MCF 10A (cell line): Measurements from ENCODE around the gene RIPOR3. TPM values are rescaled to one million over a fixed set of nuclear protein-coding genes. Genes with fewer than 3 reads are reported as not detected.

Experiments
- BruUV-seq: library from RNA; stranded (reverse); fragments of 400-500 nt; replicated peaks from 2 replicates; lab custom pipeline; 2021; lab: Mats Ljungman, UMichigan
- CTCF ChIA-PET: fragments of 300-600 bp; sonication (Branson Sonifier 250); formaldehyde crosslinking; extraction: SDS; loops from one replicate; lab custom pipeline; 2021; ENCODE audit warnings: antibody characterized with exemption, inconsistent platforms; lab: Yijun Ruan, JAX
- POLR2A ChIA-PET: fragments of 300-600, 350-650 bp; sonication (Branson Sonifier 250); formaldehyde crosslinking; extraction: SDS; loops from one replicate; lab custom pipeline; 2020; ENCODE audit warnings: antibody characterized with exemption, inconsistent platforms; lab: Yijun Ruan, JAX
- DNase-seq: peaks from one replicate; pipeline ENCODE4 v3.0.0-alpha.2; 2018; ENCODE audit not compliant: unreplicated experiment
- H3K27ac Mint-ChIP-seq: one replicate; pipeline ENCODE4 v1.8.0; 2022; ENCODE audit warnings: mild to moderate bottlenecking, low read depth, mixed read lengths; ENCODE audit not compliant: unreplicated experiment
- H3K27me3 Mint-ChIP-seq: one replicate; pipeline ENCODE4 v1.8.0; 2022; ENCODE audit warnings: mixed read lengths; ENCODE audit not compliant: insufficient read depth, unreplicated experiment
- H3K36me3 Mint-ChIP-seq: one replicate; pipeline ENCODE4 v1.8.0; 2022; ENCODE audit warnings: mild to moderate bottlenecking, moderate library complexity, mixed read lengths; ENCODE audit not compliant: insufficient read depth, unreplicated experiment
- H3K4me1 Mint-ChIP-seq: one replicate; pipeline ENCODE4 v1.8.0; 2022; ENCODE audit warnings: mixed read lengths; ENCODE audit not compliant: insufficient read depth, unreplicated experiment
- H3K4me3 Mint-ChIP-seq: one replicate; pipeline ENCODE4 v1.8.0; 2022; ENCODE audit warnings: mild to moderate bottlenecking, moderate library complexity, mixed read lengths; ENCODE audit not compliant: unreplicated experiment
- H3K9me3 Mint-ChIP-seq: one replicate; pipeline ENCODE4 v1.8.0; 2022; ENCODE audit warnings: mixed read lengths; ENCODE audit not compliant: unreplicated experiment
- CTCF ChIP-seq: fragments of 200-600 bp; IDR thresholded peaks from one replicate; pipeline ENCODE4 v1.8.0; 2022; ENCODE audit warnings: antibody characterized with exemption, mild to moderate bottlenecking; ENCODE audit not compliant: unreplicated experiment
- intact Hi-C: fragments of 100-400 bp; cut with micrococcal nuclease; formaldehyde crosslinking; loops from 2 replicates; pipeline ENCODE4 v1.14.1; 2022
- total RNA-seq: library from RNA; stranded (reverse); gene quantifications from 2 replicates; pipeline ENCODE4 v1.2.3, GENCODE V29; 2022

The RIPOR3 gene
- total RNA-seq, 1 experiment from 2014 or later: not detected

DNA sequence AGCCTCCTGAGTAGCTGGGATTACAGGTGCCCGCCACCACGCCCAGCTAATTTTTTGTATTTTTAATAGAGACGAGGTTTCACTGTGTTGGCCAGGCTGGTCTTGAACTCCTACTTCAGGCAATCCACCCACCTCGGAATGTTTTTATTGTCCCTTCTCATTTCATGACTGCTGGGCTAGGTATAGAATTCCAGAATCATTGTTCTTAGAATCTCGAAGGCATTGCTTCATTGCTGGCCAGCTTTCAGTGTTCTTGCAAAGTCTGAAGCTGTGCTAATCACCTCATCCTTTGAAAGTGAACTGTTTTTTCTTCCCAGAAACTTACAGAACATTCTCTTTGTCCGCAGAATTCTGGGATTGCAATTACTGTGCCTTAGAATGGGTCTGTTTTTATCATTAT, 132.2 kb downstream of the RIPOR3 start:
- peak; percentile 21 for DNase-seq
- CTCF ChIA-PET: interaction anchor here (0.5 to 1.4 kb wide), 11 partner anchors 10 to 422 kb away, joined by 3 to 5 read pairs (median 3); no protein-coding TSS in a partner anchor
- intact Hi-C loops: no loop called here
- no peak for TF ChIP-seq CTCF
- H3K36me3 Mint-ChIP-seq: peaks cover 47% of the 10 kb centered on the region
- POLR2A ChIA-PET: interaction anchor here (0.6 to 9.9 kb wide), 7 partner anchors 11 to 204 kb away, joined by 3 to 146 read pairs (median 16); partner anchors contain the start of gene PTPN1
- H3K27ac Mint-ChIP-seq: peak overlapping the region; percentile 89
- H3K4me3 Mint-ChIP-seq: no peak overlapping the region
- no TSS peak for BruUV-seq
- H3K4me1 Mint-ChIP-seq: peaks cover 45% of the 10 kb centered on the region
- no peaks in the 10 kb centered on the region for H3K9me3 Mint-ChIP-seq
- H3K27me3 Mint-ChIP-seq: no peaks in the 10 kb centered on the region

GRCh38 chr20:50558483-50558925, 132.8 kb downstream of the RIPOR3 start:
- H3K27ac Mint-ChIP-seq: peak overlapping the region; percentile 89
- DNase-seq: peak; percentile 79
- CTCF ChIA-PET: interaction anchor here (0.5 to 1.8 kb wide), 11 partner anchors 9 to 370 kb away, joined by 3 to 6 read pairs (median 4); no protein-coding TSS in a partner anchor
- no peak for TF ChIP-seq CTCF
- POLR2A ChIA-PET: interaction anchor here (0.6 to 9.9 kb wide), 8 partner anchors 10 to 175 kb away, joined by 3 to 146 read pairs (median 5); partner anchors contain the start of gene PTPN1
- peak overlapping the region; percentile 54 for H3K4me3 Mint-ChIP-seq
- no peaks in the 10 kb centered on the region for H3K9me3 Mint-ChIP-seq
- BruUV-seq: no TSS peak
- intact Hi-C loops: no loop called here
- H3K4me1 Mint-ChIP-seq: peaks cover 45% of the 10 kb centered on the region
- peaks cover 41% of the 10 kb centered on the region for H3K36me3 Mint-ChIP-seq
- H3K27me3 Mint-ChIP-seq: no peaks in the 10 kb centered on the region

DNA sequence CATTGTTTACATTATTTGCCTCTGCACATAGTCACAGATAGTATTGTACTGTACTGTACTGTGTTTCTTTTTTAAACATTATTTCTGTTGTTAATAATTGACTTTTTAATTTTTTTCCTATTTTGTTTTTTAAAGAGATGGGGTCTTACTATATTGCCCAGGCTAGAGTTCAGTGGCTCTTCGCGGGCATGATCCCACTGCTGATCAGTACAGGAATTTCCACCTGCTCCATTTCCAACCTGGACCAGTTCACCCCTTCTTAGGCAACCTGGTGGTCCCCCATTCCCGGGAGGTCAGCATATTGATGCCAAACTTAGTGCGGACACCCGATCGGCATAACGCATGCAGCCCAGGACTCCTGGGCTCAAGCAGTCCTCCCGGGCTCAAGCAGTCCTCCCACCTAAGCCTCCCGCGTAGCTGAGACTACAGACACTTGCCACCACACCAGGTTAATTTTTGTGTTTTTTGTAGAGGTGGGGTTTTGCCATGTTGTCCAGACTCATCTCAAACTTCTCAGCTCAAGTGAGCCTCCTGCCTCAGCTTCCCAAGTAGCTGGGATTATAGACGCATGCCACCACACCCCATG, 133.7 kb downstream of the RIPOR3 start:
- no TSS peak for BruUV-seq
- no peaks in the 10 kb centered on the region for H3K9me3 Mint-ChIP-seq
- H3K4me1 Mint-ChIP-seq: peaks cover 39% of the 10 kb centered on the region
- ChIA-PET CTCF (interaction anchor here (0.7 to 1.8 kb wide), 9 partner anchors 8 to 158 kb away, joined by 3 to 6 read pairs (median 4); no protein-coding TSS in a partner anchor), POLR2A (interaction anchor here (0.7 to 9.9 kb wide), 12 partner anchors 9 to 74 kb away, joined by 3 to 146 read pairs (median 5); partner anchors contain the start of gene PTPN1)
- no peaks in the 10 kb centered on the region for H3K27me3 Mint-ChIP-seq
- H3K4me3 Mint-ChIP-seq: no peak overlapping the region
- peaks cover 34% of the 10 kb centered on the region for H3K36me3 Mint-ChIP-seq
- DNase-seq: no peak
- TF ChIP-seq CTCF: no peak
- intact Hi-C loops: no loop called here
- peak overlapping the region; percentile 89 for H3K27ac Mint-ChIP-seq

DNA sequence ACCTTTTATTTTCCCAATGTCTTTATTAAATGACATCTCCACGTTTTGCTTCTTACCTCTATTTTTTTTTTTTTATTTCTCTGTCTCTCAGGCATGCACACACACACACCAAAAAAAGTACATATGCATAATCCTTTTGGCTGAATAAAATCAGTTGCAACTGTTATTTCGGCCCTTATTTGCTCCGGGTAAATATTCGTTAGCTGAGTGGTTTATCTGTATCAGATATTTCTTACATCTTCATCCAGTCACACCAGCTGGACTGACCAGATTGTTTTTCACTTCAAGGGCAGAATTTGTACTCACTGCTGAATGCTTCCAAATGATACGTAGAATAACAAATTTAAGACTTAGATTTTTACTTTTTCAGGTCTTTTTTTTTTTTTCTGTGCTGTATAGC, 135.7 kb downstream of the RIPOR3 start:
- CTCF ChIA-PET: interaction anchor here (0.6 kb wide), 1 partner anchor 234 kb away, joined by 4 read pairs; no protein-coding TSS in a partner anchor

More for the DNA sequence above, 135.7 kb downstream of the RIPOR3 start:
- BruUV-seq: no TSS peak
- Mint-ChIP-seq H3K27ac (no peak overlapping the region), H3K4me3 (no peak overlapping the region), H3K9me3 (no peaks in the 10 kb centered on the region), H3K27me3 (no peaks in the 10 kb centered on the region), H3K4me1 (peaks cover 27% of the 10 kb centered on the region), H3K36me3 (peaks cover 32% of the 10 kb centered on the region)
- POLR2A ChIA-PET: interaction anchor here (0.7 to 5.3 kb wide), 4 partner anchors 11 to 266 kb away, joined by 3 to 50 read pairs (median 14); partner anchors contain the start of gene PTPN1
- no peak for TF ChIP-seq CTCF
- DNase-seq: no peak
- intact Hi-C loops: no loop called here
